Inflammatory macrophage treated with lipopolysaccharide for 1 hour (primary cell): ENCODE results near the gene OR9Q1.
"Not testable (repeated sequence)": the region's sequence is repeated elsewhere in the genome, so short reads cannot be mapped to it uniquely, and the experiment has no call there.

Source experiments
- DNase-seq, 2 donors: peaks; one replicate each; pipeline ENCODE4 v3.0.0-alpha.2; 2020 to 2022

Gene OR9Q1

DNA sequence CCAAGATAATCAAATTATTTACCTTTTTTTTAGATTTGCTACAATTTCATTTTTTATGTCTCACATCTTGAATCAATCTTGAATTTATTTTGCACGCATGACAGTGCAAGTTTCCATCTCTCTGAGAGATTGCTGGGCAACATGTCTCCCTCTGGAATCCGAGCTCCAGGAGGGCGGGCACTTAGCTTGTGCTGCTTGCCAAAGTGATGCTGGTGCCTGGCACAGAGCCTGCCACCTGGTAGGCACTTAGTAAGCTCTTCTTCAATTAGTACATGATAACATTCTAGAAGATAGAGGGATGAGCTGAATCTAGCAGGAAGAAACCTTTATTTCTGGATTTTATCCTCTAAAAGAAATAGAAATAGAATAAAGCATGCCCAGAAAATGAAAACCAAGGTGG lies 129.1 kb downstream of the OR9Q1 start:
- DNase-seq: no peak

DNA sequence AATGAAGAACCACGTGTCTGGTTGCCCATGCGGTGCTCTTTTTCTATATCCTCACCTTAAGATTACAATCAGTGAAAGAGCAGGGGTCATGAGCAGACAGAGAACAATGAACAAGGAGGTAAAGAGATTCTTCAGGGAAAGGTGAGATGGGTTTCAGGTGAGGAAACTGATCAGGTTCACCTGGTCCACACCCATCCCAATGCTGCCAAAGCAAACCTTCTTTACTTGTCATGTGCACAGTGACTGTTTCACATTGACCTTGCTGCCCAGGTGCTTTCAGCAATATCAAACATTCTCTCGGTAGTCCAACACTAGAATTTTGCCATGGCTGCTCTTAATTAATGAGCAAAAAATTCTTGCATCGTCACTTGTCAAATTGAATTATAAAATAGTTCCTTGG lies 140.7 kb downstream of the OR9Q1 start:
- DNase-seq: no peak

DNA sequence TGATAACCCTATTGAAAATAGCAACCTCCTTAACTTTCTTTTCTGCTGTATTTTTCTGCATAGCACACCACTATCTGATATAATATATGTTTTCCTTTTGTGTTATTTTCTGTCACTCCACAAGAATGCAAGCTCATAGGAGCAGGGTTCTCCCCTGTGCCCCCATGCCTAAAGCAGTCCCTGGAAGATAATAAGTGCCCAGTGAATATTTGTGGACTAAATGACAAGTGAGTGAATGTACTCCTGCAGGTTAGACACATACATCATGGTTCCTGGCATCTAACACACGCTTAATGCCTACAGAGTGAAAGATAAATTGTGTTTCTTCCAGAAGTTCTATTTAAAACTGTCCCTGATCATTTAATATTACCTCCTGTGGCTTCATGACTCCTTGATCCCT lies 141.3 kb downstream of the OR9Q1 start:
- no peak for DNase-seq

DNA sequence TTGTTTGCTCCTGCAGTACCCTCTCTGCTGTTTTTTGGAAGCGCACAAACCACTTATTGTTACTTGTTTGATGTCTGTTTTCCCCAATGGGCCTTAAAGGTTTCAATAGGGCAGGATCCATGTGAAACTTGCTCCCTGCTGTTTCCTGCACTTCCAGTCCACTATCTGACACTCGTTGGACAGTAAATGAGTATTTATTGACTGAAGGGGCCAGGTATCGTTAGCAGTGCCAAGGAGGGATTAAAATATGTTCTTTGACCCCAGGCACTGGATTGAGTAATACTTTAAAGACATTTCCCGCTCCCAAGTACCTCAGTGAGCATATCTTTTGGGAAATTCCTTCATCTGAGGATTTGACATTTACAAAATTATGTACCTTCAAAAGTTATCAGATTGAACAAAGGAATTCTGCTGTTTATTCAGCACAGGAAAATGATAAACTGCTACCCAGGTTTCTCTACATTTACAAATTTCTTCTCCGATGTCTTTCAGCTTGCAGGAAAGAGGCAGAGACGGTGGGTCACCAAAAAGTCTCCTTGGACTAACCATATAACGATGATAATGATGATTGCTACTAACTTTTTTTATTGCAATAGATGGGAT lies 141.9 kb downstream of the OR9Q1 start:
- DNase-seq: no peak

DNA sequence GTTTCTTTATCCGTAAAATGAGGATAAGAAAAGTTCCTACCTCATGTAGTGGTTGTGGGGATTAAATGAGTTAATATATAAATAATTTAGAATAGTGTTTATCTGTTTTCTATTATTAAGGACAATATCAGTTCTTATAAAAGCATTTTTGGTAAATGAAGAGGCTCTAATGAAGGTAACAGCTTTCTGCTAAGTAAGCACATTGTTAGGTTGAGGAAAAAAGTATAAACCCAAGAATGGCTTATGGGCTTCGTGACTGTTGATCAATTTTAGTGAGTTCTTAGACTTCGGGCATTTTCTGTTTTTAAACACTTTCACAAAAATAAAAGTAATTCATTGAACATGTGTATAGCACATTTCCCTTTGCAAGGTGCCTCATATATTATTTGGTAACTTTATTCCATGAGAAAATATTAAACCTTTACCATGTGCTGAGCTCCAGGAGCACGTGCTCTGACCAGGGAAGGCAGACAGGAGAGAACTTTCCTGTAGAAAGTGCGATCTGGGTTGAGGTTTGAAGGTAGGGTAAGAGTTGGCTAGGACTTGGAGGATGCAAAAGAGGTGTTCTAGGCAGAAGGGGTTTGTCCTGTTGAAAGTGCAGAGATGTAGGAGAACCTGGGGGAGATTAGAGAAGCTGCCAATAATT lies 153.9 kb downstream of the OR9Q1 start:
- DNase-seq: no peak

DNA sequence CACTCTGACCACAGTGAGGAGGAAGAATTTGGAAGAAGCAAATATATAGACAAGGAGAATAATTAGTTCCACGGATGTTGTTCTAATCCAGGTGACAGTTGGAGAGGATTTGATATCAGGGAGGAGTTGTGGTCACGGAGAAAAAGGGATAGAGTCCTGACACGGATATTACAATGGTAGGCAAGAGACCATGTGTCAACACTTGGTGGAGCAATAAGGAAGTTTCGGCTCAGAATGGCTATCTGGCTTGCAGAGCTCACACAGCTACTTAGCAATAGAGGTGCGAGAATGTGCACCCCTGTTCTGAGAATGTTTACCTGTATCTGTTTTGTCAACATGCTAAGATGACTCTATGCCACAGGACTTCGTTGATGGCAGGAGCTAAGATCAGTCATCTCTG lies 154.8 kb downstream of the OR9Q1 start:
- DNase-seq: no peak

DNA sequence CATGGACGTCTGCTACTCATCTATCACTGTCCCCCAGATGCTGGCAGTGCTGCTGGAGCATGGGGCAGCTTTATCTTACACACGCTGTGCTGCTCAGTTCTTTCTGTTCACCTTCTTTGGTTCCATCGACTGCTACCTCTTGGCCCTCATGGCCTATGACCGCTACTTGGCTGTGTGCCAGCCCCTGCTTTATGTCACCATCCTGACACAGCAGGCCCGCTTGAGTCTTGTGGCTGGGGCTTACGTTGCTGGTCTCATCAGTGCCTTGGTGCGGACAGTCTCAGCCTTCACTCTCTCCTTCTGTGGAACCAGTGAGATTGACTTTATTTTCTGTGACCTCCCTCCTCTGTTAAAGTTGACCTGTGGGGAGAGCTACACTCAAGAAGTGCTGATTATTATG lies 156.0 kb downstream of the OR9Q1 start:
- DNase-seq: no peak

DNA sequence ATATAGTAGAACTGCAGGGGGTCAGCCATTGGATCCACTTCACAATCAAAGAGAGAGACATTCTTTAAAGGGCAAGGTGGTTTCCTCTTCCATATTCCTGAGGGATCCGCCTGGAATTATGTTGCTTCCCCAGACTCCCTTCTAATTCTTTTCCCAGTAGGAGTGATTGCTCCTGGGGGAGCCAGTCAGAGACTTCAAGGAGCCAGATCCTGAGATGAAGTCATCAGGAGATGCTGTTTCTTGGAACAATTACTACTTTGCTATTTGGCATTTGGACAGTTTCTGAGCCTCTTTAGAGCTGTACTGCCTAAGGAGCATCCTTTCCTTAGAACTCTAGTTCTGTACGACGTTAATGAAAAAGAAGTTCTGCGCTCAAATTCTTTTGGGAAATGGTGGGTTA lies 163.3 kb downstream of the OR9Q1 start:
- no peak for DNase-seq

DNA sequence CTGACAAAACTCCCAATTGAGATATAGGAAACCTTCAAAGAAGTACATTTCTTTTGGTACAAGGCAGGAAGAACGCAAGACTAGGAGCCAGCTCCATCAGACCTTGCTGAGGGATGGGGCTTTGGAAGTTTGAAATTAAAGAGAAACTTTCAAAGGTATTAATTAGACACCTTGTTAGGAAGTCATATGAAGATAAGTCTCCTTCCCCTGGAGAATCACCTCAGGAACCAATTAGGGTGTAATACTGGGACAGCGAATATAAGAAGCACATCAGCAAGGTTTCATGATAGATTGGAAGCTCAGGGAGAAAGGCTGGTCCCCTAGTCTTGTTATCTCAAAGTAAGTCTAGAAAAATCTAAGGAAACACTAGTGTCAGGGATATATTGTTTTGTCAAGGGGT lies 165.1 kb downstream of the OR9Q1 start, which contains the start of gene OR9Q2:
Gene OR9Q2 (plus strand): TSS at position 301 of the 400 bp plus-strand sequence. CDS start 1,421 bp downstream, outside the sequence.
- DNase-seq: no peak

DNA sequence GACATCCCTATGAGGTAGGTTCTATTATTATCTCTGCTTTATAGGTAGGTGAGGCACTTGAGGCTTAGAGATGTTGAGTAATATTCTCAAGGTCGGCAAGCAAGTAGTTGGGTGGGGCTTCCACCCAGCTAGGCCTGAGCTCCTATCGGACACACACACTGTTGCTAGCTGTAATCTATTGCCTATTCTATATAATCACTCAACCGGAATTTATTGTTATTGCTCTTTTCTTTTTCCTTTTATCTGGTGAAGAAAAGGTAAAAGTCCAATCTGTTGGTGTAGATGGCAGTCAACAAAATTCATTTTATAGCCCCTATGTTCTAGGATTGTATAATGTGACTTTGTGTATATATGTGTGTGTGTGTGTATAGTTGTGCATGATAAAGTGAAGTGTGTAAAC lies 168.5 kb downstream of the OR9Q1 start:
- DNase-seq: no peak

DNA sequence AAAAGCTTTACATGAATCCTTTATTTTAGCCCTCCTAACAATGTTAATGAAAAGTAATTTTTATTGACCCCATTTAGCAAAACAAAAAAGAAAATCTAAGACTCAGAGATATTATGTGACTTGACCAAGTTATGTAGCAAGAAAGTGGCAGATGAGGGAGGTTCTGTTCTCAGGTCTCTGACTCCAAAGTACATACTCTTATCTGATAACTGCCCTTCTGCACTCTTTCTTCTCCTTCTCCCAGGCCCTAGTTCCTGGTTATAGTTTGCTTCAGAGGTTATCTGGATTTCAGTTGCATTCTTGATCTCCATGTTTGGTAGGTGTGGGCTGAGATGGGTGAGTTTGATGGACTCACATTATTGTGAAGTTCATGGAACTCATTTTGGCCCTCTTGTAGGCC lies 169.7 kb downstream of the OR9Q1 start:
- DNase-seq: no peak

DNA sequence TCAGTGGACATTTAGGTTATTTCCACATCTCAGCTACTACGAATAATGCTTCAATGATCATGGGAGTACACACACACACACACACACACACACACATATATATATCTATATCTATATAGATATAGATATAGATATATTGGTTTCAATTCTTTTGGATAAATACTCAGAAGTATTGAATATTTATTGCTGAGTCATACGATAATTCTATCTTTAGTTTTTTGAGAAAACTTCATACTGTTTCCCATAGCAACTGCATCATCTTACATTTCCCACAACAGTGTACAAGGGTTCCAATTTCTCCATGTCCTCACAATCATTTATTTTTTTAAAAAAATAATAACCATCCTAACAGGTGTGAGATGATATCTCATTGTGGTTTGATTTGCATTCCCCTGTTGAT lies 172.3 kb downstream of the OR9Q1 start:
- DNase-seq: no peak

DNA sequence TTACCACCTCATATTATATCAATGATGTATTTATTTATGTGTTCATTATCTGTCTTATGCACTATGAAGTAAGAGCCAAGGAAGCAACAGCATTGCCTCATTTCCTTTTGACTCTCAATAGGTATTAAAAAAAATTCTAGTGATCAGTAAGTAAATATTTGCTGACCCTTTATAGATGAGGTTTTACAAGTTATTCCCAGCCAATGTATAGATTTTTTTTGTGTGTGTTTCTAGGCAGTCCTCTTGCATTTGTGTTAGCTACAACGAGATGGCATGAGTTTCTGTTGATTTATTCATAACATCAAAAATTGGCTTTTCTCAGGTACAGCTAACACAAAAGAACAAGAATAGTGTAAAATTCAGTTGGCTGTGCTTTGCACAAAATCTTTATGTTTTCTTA lies 175.6 kb downstream of the OR9Q1 start:
- DNase-seq: no peak

DNA sequence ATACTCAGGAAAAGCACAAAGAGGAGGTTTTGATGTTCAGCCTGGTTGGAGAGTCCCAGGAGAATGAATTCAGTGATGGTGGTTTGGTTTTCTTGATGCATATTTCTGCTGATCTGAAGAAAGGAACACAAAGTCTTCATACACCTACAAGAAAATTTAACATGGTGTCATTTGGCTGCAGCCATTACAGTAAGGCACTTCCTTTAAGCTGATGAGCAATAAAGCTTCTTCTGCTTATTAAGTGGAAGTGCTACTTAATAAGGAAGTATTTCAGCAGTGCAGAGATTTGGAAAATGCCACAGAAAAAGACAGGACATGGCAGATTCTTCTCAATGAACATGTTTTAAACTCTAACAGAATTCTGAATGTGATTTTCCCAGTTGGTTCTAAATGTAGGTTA lies 180.4 kb downstream of the OR9Q1 start, which contains the start of gene OR1S2:
Gene OR1S2 (minus strand): TSS at position 101 of the 400 bp plus-strand sequence. CDS start 0 bp downstream, at position 101.
- DNase-seq: no peak

DNA sequence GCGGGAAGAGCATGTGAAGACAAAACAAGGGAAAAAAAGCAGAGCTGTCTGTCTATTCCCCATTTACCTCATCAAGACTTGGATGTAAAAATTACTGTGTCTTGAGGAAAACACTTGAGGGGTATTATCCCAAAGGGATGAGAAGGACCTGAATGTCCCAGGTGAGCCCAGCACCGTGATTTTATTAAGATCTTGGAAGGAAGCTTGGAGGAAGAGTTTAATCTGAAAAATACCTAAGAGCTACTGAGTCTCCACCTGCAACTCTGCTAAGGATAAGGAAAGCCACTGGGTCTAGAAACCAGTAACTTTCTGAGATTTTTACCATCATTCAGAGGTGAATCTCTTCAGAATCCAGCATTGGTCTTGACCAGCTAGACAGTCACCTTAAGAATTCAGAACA lies 188.7 kb downstream of the OR9Q1 start, which contains the start of gene OR1S1:
Gene OR1S1 (plus strand): TSS at position 301 of the 400 bp plus-strand sequence.
- DNase-seq: not testable (repeated sequence)

DNA sequence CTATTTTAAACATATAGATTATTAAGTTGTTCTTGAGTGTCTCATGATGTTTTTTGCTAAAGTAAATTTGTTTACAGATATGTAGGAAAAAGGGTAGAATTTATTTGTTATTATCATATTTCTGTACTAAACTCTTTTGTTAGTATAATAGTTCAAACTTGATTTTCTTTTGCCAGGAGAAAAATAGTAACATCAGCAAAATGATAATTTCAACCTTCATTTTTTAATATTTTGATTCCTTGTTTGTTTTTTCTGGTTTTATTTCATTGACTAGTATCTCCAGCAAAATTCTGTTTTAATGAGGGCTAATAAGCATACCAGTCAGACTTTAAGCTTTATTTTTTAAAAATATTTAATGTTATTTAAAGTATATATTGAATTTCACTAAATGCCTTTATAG lies 192.8 kb downstream of the OR9Q1 start:
- DNase-seq: no peak

DNA sequence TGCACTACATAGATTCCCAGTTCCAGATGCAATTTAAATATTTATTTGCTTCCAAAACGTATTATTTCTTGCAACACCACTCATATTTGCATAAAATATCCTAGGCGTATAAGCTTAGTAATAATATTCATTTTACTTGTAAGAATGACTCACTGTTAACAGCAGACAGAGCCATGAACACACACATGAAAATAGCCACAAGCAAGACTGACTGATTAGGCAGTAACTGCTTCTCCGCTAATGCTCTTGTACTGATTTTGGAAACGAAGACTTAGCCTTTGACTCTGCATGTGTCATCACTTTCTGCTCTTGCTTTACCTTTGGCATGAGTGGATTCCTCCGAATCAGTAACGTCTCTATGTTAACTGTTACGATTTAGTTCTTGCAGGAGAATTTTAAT lies 199.0 kb downstream of the OR9Q1 start:
- DNase-seq: no peak

DNA sequence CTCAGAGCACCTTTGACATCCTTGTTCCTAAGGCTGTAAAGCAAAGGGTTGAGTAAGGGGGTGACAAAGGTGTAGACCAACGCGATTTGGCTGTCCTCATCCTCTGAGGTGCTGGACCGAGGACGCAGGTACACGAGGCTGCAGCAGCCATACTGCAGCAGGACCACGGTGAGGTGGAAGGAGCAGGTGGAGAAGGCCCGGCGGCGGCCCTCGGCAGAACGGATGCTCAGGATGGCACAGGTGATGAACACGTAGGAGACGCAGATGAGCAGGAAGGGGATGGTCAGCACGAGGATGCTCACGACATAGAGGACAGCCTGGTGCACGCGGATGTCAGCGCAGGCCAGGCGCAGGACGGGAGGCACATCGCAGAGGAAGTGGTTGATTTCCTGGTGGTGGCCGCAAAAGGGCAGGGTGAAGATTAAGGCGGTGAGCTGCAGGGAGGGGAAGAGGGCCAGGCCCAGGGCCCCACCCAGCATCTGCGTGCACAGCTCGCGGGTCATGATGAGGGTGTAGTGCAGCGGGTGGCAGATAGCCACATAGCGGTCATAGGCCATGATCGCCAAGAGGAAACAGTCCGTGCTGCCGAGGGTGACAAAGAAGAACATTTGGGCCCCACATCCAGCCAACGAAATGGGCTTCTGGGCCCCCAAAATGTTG lies 204.4 kb downstream of the OR9Q1 start:
- no peak for DNase-seq
